ENCODE measurements around the gene C1orf226.
"Not testable (repeated sequence)": the region's sequence is repeated elsewhere in the genome, so short reads cannot be mapped to it uniquely, and the experiment has no call there.

Gene C1orf226, protein sequence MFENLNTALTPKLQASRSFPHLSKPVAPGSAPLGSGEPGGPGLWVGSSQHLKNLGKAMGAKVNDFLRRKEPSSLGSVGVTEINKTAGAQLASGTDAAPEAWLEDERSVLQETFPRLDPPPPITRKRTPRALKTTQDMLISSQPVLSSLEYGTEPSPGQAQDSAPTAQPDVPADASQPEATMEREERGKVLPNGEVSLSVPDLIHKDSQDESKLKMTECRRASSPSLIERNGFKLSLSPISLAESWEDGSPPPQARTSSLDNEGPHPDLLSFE

DNA sequence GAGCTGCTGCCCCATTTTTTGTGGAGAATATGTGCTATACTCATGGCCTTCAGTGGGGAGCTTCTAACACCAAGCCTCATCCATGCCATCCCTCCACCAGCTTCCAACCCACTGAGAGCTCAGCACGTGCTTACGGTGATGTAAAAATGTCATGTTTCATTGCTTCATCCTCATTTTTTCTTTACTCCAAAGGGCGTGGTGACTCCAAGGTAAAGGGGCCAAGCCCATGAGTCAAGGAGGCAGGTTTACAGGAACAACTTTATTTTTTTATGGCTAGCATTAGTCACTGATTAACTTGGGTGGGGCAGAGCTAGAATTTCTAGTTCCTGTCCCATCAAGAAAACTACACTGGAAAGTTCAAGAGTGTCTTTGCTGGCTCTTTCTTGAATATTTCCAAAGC lies at the start of gene C1orf226:
TSS of gene C1orf226 (plus strand) at position 346 of the 400 bp plus-strand sequence. CDS start 174 bp downstream, outside the sequence.
- no peak for DNase-seq

DNA sequence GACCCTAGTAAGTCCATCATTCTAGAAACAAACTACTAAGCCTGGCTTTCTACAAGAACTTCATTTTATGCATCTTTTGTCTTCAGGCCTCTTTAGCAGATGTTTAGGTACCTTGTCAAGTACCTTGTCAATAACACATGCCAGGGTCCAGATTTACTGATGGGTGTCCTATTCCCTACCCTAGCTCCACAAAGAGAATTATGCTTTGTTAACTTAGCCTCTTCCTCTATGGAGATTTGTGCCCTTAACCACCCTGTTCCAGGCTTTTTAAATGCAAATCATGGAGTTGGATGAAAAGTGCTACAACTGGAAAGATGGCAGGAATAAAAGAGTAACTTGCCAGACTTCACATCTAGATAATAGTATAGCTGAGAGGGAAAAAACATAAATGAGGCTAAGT lies 47.5 kb upstream of the C1orf226 start:
- no peak for DNase-seq

DNA sequence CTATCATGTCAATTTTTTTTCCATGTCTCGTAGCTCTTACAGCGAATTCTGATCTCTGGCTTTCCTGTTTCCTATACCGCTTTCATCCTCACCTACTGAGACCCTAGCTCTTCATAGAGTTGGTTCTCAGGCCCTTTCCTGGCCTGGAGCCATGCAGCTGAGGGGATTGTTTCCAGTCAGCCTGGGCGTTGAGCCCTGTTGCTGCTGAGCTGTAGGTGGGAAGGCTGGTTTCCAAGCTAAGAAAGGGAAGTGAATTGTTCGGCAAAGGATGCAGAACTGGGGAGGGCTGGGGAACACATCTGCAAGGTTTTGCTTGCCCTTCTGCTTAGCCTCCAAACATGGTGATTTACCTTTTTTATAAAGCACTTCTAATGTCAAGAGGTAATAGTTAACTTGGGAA lies 46.4 kb upstream of the C1orf226 start:
- no peak for DNase-seq

DNA sequence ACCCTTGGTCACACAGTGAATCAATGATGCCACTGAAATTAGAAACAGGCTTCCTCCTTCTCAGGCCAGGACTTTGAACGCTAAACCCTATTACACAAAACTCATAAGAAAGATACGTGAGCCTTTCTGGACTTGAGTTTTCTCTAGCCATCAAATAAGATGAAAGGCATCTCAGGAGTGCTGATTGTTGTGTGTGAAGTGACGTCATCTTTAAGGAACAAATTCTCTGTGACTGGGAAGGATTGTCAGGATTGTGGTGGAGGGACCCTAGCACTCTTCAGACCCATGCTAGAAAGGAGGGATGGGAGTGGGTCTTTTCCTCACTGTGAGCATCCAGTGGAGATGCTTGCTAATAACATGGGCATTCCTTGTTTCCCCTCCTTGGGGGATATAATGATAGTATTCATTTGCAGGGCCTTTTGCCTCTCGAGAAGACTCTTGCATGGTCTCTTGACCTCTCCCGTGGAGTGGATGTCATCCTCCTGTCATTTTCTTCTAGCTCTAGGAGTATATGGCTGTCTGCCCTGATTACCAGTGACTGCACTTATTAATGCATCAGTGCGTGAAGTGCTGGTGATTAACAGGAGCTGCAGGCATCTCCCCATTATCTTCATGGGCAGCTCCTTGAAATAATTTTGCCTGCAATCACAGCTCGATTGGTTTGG lies 44.8 kb upstream of the C1orf226 start:
- no peak for DNase-seq

DNA sequence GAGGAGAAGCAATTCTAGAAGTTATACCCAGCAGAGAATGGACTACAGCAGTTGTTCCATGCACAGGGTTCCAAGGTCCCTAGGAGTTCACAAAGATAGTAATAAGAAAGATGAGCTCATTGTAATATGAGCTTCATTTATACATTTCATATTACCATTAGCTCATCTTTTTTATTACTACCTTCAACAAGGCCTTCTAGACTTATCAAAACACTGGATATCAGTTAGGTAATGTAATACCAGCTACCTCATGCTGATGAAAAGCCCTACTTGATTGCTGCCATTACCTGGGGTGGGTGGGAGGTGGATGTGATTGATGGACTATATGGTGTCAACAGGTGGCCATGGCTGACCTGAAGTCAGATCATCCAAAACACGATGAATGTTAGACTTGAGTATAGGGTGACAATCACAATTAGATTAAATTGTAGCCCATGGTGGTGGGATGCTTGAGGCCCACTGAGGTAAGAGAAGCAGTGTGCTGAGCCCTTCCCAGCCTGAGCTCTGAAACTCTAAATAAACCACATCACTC lies 39.0 kb upstream of the C1orf226 start:
- no peak for DNase-seq

DNA sequence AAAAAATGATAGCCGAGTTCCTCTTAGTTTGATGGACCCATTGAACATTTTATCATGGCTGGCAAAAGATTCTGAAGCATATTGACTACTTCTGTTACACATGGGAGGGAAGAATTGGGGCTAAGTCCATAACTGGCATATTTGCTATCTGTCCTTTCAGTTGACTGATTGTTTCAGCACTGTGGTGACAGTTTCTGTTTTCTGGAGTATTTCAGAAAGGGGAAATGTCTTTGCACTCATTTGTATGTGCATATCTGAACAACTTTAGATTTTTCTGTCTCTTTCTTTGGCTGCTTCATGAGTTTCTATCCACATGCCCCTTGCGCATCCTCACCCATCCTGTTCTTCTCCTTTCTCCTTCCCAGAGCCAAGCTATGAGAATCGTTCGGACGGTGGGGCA lies 38.1 kb upstream of the C1orf226 start:
- DNase-seq = no peak

DNA sequence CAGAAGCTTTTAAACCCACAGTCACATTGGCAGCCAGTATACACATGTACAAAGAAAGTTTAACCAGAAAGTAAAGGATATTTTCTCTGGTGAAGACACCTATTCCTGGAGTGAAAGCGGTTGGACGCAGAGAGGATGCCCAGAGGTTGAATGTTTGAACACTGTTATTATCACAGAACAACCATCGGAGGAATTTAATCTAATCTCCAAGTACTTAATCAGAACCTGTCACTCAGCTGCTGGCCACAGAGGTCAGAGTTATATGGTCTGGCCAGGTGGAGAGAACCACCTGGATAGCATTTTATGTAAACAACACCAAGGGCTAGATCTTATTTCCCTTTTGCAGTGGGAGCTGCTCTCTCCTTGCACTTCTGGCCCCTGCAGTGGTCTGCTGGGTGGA lies 34.2 kb upstream of the C1orf226 start:
- no peak for DNase-seq

DNA sequence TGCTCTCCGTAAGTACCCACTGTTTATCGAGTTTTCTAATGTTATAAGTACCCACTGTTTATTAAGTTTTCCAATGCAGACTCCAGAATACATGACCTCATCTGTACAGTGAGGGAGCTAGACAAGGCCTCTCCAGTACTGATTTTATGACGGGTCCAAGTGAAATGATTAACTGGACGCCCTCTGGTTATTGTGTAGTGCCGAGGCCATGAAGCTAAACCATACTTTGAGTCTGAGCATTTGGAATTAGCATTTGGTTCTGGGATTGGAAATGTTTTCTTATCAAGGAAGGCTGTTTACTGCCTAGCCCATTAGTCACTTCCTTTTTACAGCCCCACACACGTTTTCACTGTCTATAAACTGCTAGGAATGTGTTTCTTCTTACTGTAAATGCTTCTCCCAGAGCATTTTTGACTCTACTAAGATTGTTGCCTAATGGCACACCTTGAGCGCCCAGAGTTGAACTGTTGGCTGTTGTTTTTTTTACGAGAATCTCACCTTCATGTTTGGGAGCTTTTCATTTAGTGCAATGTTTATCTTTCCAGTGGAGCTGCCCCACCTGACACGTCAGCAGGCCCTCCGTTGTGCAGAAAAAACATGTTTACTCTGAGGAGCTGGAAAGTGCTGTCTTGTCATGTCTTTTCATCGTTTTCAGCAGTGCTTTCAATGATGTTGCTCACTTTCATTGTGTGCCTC lies 31.7 kb upstream of the C1orf226 start:
- no peak for DNase-seq

DNA sequence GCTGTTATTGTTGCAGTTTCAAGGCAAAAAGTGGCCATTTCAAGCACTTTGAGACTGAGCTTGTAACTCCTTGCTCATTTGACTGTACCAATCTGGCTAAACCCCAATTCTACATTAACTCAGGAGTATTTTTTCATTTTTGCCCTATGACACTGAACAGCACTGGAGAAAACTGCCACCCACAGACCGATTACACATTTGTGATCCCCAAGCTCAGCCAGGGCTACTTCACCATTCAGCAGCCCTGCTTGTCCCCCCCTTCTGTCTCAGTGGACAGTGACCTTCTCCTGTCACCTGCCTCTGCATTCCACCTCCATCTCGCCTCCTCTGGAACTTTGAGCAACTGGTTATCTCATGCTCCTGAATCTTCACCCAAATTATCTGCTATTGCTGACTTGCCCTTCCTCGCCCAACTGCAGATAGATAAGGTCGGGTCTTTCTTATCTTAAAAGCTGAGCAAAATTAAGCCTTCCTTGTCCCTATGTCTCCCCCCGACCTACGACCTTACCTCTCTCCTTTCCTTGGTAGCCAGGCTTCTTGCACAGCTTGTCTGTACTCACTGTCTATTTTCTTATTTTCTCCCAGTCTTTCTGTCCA lies 30.2 kb upstream of the C1orf226 start:
- no peak for DNase-seq

DNA sequence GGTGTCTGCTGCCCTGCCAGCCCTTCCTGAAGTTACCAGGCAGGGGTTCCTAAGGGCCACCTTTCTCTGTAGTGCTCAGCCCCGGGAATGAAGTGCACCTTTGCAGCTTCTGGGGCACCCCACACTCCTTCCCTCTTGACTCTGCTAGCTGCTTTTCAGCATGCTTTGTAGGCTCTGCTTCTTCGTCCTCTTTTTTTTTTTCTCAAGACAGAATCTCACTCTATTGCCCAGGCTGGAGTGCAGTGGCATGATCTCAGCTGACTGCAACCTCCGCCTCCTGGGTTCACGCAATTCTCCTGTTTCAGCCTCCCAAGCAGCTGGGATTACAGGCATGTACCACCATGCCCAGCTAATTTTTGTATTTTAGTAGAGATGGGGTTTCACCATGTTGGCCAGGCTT lies 29.7 kb upstream of the C1orf226 start:
- DNase-seq = not testable (repeated sequence)

DNA sequence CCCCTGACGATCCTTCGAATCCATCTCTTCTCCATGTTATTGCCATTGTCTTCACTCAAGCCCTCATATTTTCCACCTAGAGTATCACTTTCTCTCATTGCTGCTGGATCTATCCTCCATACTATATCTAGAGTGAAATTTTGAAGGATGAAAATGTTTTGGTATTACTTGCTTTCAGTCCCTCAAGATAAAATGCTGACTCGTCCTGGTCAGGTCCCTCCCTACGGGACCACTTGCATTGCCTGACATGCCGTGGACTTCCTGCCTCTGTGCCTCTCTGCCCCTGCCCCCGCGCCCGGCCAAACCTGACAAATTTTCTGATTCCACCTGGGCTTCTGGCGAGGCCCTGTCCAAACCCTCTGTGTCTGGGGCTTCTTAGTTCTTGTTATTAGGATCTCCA lies 28.4 kb upstream of the C1orf226 start:
- DNase-seq = no peak

DNA sequence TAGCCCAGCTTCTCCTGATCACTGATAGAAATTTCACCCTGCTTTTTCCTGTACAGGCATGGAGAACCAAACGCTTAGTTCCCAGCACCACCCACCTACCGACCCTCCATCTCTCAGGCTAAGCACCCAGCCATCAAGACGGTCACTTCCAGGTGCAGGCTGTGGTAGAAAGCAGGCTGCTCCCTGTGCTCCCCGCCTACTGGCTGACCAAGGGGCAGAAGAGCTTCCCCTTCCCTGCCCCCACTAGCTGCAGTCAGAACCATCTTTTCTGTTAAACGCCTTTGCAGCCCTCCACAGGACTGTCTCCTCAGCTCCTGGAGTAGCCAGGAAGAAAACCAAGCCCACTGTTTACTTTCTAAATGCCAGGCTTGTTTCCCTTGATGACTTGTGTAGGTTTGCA lies 27.8 kb upstream of the C1orf226 start:
- DNase-seq = no peak

DNA sequence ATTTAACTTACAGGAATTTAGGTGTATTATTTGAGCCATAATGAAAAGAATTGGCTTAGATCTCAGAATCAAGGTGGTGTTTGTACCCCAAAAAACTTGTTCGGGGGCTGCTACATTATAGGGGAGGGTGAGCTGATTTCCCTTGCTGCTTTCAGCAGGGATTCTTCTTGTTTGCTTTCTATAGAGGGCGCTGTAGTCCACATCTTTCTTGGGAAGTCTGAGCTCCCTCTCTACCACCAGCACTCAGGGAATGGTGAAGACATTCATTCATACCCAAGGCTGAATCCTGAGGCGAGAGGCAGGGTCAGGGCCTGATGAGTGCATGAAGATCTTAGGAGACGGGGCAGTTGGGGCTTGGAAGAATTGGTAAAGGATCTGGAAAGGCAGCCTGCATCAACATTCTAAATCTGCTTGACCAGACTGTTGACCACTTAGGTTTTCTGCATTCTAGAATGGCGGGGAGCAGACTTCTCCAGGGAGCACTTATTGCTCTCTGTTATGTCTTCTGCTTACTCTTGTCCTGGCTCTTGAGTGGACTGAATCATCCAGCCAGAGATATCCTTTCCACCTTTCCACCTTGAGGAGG lies 23.8 kb upstream of the C1orf226 start:
- peak; percentile 18 to 64 for DNase-seq

DNA sequence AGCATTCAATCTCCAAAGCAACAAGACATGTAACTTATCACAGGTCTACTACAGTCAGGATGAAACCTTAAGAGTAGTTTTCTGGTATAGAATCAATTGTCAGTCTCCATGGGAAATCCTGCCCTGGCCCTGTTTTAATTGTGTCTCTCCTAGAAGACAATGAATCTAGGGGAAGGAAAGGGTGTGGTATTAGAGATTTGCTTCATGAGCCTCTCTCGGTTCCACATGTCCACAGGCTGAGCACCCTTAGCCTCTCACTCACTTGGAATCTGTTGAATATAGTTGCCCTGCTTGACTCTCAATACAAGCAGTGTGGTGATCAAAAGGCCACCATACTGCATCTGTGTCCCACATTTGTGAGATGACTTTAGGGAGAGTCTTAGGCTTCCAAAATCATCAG lies 22.6 kb upstream of the C1orf226 start:
- no peak for DNase-seq

DNA sequence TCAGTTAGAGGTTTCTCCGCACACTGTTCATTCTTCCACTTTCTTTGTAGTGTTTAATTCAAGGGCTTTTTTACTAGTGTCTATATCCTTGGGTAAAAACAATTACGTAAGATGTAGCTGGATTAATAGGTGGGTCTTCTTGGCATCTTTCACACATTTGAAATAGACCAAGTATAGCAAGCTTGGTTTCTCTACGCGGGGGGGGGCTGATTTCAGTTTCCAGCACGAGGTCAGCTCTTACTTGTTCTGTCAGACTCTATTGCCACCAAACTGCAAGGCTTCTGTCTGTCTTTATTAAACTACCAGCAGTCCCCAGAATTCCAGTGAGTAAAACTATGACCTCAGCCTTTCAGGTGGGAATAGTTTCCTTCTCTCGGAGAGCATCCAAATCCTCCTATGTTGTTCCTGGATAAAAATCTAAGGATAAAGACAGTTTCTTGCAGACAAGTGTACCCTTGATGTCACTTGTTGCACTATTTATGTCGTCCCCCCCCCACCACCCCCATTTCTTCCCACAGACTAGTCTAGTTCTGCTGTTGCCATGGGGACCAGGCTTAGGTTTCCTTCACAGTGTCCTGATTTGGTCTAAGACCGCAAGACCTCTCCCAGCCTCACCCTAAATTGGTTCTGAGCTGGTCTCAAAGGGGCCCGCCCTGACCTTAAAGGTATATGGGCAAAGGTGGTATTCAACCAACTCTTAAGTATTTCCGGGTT lies 21.8 kb upstream of the C1orf226 start:
- no peak for DNase-seq

DNA sequence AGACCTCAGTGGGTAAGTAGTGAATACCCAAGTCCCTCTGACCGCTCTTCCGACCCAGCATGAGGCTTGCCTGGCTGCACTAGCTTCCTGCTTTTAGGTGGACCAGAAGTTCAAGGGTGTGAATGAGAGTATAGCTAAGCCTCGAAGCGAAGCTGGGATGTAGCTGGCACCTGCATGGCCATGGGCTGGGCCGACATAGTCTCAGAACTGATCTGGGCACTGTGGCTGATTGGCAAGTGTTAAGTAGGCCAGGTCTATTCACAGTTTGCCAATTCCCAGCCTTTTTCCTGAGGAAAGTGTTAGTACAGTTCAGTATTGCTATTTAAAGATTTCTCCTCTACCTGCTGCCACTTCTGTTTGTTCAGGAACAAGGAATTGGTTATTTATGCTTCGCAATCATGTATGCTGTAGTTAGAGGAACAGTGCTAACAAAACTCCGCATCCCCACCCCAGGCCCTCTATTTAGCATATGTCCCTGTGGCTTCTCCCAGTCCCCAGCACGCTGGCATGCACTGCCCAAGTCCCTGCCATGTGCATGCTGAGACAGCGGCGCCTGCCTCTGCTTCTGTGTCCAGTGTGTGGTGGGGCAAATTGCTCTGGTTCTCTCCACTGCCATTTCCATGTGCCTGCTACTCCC lies 21.2 kb upstream of the C1orf226 start:
- no peak for DNase-seq

DNA sequence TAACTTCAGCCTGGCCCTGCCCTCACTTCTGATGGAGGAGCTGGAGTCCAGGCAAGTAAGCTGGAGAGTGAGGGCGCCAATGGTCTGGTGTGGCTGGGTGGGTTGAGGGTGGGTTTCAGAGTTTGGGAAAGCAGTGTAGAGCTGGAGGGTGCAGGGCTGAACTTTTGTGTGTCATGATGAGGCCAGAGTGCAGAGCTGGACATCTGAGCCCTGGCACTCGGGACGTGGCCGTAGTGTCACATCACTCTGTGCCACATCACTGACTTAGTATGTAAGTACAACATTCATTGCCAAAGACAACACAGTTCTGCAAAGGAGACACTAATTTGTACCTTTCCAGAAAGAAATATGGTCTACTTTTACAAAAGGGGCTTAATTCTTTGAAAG lies 20.7 kb upstream of the C1orf226 start:
- no peak for DNase-seq

DNA sequence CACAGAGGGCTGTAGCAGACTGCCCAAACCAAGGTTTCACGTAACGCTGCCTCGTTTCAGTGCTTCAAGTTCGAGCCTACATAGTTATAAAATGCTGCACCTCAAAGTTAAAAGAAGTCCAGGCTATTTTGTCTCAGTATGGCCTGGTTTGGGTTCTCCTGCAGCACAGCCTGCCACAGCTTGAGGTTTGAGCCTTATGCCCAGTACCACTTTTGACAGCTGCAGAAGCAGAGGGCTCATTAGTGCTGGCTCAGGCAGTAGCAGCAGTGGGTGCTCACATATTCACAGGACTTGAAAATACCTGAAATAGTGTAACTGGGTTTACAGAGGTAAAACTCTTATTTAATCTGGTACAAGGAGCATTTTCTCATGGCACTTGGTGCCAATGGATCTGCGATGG lies 20.2 kb upstream of the C1orf226 start:
- no peak for DNase-seq

DNA sequence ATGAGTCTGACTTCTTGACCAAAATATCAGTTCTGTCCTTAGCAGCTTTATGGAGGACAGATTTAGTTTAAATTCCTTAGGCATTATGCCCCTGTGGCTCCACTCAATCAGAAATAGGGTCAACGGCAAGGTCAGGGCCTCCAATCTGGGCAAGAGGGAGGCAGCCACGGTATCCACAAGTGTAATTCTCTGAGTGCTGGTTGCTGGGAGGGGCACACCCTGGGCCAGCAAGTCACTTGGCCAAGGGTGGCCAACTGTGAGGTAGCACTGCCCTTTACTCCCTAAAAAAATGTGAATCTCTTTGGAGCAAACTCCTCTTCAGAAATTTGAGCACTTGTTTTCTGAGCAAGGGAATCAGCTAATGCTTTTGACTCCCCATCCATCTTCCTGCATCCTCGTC lies 17.7 kb upstream of the C1orf226 start:
- DNase-seq = no peak

DNA sequence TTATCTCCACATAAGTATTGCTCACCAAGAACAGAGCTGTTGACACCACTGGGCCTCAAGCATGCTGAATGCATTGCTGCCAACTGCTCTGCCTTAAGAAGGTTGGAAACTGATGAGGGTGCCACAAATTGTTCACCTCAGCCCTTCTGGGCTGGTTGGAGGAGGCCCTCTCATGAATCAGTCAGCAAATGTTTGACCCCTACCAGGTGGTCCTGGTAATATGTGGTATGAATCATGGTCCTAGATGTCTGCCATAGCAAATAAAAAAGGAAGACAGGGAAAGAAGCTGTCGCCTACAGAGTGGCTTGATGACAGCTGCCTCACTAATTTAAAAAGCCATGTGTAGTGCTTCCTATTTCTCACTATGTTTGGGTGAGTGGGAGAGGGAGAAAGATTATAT lies 17.0 kb upstream of the C1orf226 start:
- no peak for DNase-seq

DNA sequence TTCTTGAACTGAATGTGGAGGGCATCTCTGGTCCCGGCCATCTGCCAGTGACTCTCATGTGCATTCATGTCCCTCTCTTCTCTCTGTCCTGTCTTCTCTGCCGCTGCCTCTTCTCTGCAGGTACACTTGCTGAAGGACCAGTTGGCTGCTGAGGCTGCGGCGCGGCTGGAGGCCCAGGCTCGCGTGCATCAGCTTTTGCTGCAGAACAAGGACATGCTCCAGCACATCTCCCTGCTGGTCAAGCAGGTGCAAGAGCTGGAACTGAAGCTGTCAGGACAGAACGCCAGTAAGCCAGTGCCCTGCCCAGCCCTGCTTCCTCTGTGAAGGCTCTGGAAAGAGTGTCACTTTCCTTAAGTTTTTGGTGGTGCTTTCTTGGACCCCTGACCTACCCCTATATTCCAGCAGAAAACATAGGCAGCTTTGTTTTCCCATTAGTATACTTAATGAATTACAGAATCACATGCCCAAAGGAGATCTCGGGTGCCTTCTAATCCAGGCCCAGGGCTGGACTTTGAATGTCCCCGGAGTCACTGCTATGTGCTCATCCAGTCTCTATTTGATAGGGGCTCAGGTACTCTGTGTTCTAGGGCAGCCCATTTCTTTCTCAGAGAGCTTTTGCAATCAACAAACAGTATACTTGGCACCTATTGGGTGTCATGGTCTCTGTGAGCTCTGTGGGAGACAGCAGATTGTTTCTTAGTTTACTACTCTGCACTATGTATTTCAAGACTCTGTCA lies 16.1 kb upstream of the C1orf226 start:
- DNase-seq = no peak

Measured in SHP77 (cell line).